ENCODE measurements around the gene EXT2.

DNA sequence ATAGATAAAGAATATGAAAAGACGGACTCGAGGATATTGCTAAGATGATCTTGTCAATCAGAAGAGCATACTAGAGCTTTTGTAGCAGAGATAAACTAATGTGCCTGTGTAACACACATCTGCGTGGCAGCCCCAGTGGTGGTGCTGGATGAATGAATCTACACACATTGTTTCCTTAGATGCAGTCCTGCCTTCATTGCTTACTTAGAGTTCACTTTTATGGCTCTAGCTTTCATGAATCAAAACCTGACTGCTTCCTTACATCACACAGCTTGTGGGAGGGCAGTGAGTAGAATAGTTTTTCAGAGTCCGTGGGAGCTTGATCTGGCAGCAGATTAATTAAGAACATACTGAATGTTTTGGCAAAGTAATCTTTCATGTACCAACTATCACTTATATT is 83.7 kb downstream of the EXT2 start:
- no peak for TF ChIP-seq CTCF (IDR thresholded peaks at IDR 0.05 in 4 of 5, conservative IDR thresholded peaks at IDR 0.05 in 1 of 5)
- TF ChIP-seq POLR2A (IDR thresholded peaks at IDR 0.05) = no peak
